CD8-positive, alpha-beta memory T cell (primary cell): Measurements from ENCODE around the gene EFCAB6. TPM values are rescaled to one million over a fixed set of nuclear protein-coding genes. Genes with fewer than 3 reads are reported as not detected.

Experiments
- CTCF ChIA-PET: fragments of 350-600 bp; sonication (Branson Sonifier 250); formaldehyde crosslinking; loops from one replicate; lab custom pipeline; 2021; ENCODE audit warnings: antibody characterized with exemption; lab: Charles Lee
- POLR2A ChIA-PET: fragments of 350-600 bp; sonication (Branson Sonifier 250); formaldehyde crosslinking; loops from one replicate; lab custom pipeline; 2021; ENCODE audit warnings: antibody characterized with exemption; lab: Charles Lee
- DNase-seq, 5 donors: peaks; one replicate each; pipeline versions ENCODE4 v3.0.0 to v3.0.0-alpha.2; 2020 to 2022; ENCODE audit warnings: mixed read lengths in 1 of 5
- H3K27ac ChIP-seq: one replicate; pipeline ENCODE4 v1.7.0; 2013; ENCODE audit warnings: low read depth, mild to moderate bottlenecking, low read length, moderate library complexity
- H3K27me3 ChIP-seq: 2 replicates; pipeline ENCODE4 v1.7.0; 2013; ENCODE audit warnings: low read length, mild to moderate bottlenecking; ENCODE audit not compliant: insufficient read depth, poor library complexity, severe bottlenecking
- H3K36me3 ChIP-seq: 2 replicates; pipeline ENCODE4 v1.7.0; 2013; ENCODE audit warnings: mild to moderate bottlenecking, low read length, moderate library complexity; ENCODE audit not compliant: insufficient read depth
- H3K4me1 ChIP-seq: 2 replicates; pipeline ENCODE4 v1.7.0; 2013; ENCODE audit warnings: mild to moderate bottlenecking, low read length, moderate library complexity; ENCODE audit not compliant: insufficient read depth
- H3K4me3 ChIP-seq: 2 replicates; pipeline ENCODE4 v1.7.0; 2013; ENCODE audit warnings: mild to moderate bottlenecking, low read length
- H3K9me3 ChIP-seq: 2 replicates; pipeline ENCODE4 v1.7.0; 2013; ENCODE audit warnings: mild to moderate bottlenecking, low read length
- H3K27ac Mint-ChIP-seq, 8 donors: one replicate each; pipeline ENCODE4 v1.8.0; 2020 to 2021; ENCODE audit warnings: mixed read lengths in 8 of 8, mild to moderate bottlenecking in 6 of 8, inconsistent platforms in 3 of 8, moderate library complexity in 3 of 8
- H3K27me3 Mint-ChIP-seq, 2 donors: one replicate each; pipeline ENCODE4 v1.8.0; 2020 to 2021; ENCODE audit warnings: mixed read lengths in 2 of 2, mild to moderate bottlenecking in 1 of 2, moderate library complexity in 1 of 2
- H3K36me3 Mint-ChIP-seq, 3 donors: one replicate each; pipeline ENCODE4 v1.8.0; 2020 to 2021; ENCODE audit warnings: mixed read lengths in 3 of 3, inconsistent platforms in 1 of 3, mild to moderate bottlenecking in 1 of 3
- H3K4me1 Mint-ChIP-seq, 3 donors: one replicate each; pipeline ENCODE4 v1.8.0; 2020 to 2021; ENCODE audit warnings: mixed read lengths in 3 of 3, inconsistent platforms in 1 of 3, mild to moderate bottlenecking in 1 of 3
- H3K4me3 Mint-ChIP-seq, 7 donors: one replicate each; pipeline ENCODE4 v1.8.0; 2020 to 2021; ENCODE audit warnings: mixed read lengths in 7 of 7, mild to moderate bottlenecking in 6 of 7, moderate library complexity in 4 of 7, inconsistent platforms in 2 of 7
- H3K9me3 Mint-ChIP-seq, 5 donors: one replicate each; pipeline ENCODE4 v1.8.0; 2020 to 2022; ENCODE audit warnings: mixed read lengths in 5 of 5, mild to moderate bottlenecking in 3 of 5, moderate library complexity in 2 of 5, inconsistent platforms in 1 of 5
- polyA plus RNA-seq: library from polyadenylated mRNA; unstranded; fragments of 300-500 nt; fragmentation: Illumina TruSeq; gene quantifications from one replicate; pipeline ENCODE4 v1.2.3, GENCODE V29; 2021
- total RNA-seq, 2 experiments: library from RNA; stranded (reverse); gene quantifications; one replicate each; pipeline ENCODE4 v1.2.3, GENCODE V29; 2021

The EFCAB6 gene
- total and polyA plus RNA-seq, 3 experiments from 2014 or later, result 0.22 to 0.72 (median 0.64) TPM

GRCh38 chr22:43776081-43776670 lies 35.9 kb downstream of the EFCAB6 start:
- ChIA-PET CTCF (no interaction called here), POLR2A (no interaction called here)
- H3K27me3 Mint-ChIP-seq, result peaks cover 2 to 5% of the 10 kb centered on the region in 2 donors
- H3K4me1 ChIP-seq, result no peaks in the 10 kb centered on the region
- H3K9me3 Mint-ChIP-seq, result no peaks in the 10 kb centered on the region
- no peak overlapping the region for H3K4me3 Mint-ChIP-seq
- H3K9me3 ChIP-seq, result no peaks in the 10 kb centered on the region
- H3K27ac ChIP-seq, result no peak overlapping the region
- no peak overlapping the region for H3K27ac Mint-ChIP-seq
- H3K4me1 Mint-ChIP-seq, result no peaks in the 10 kb centered on the region
- DNase-seq, result no peak
- H3K36me3 ChIP-seq, result no peaks in the 10 kb centered on the region
- H3K36me3 Mint-ChIP-seq, result no peaks in the 10 kb centered on the region
- no peaks in the 10 kb centered on the region for H3K27me3 ChIP-seq
- no peak overlapping the region for H3K4me3 ChIP-seq

GRCh38 chr22:43774318-43774915 lies 37.7 kb downstream of the EFCAB6 start:
- Histone ChIP-seq H3K4me3 (no peak overlapping the region), H3K4me1 (no peaks in the 10 kb centered on the region), H3K27ac (no peak overlapping the region), H3K27me3 (no peaks in the 10 kb centered on the region), H3K9me3 (no peaks in the 10 kb centered on the region), H3K36me3 (no peaks in the 10 kb centered on the region)
- Mint-ChIP-seq H3K27ac (no peak overlapping the region), H3K4me1 (no peaks in the 10 kb centered on the region), H3K4me3 (no peak overlapping the region), H3K9me3 (no peaks in the 10 kb centered on the region), H3K36me3 (no peaks in the 10 kb centered on the region), H3K27me3 (peaks cover 3 to 5% of the 10 kb centered on the region in 2 donors)
- ChIA-PET POLR2A (no interaction called here), CTCF (no interaction called here)
- no peak for DNase-seq

GRCh38 chr22:43772831-43773230 lies 39.3 kb downstream of the EFCAB6 start:
- Histone ChIP-seq H3K9me3 (no peaks in the 10 kb centered on the region), H3K4me3 (no peak overlapping the region), H3K36me3 (no peaks in the 10 kb centered on the region), H3K27me3 (no peaks in the 10 kb centered on the region), H3K4me1 (no peaks in the 10 kb centered on the region), H3K27ac (no peak overlapping the region)
- Mint-ChIP-seq H3K4me1 (no peaks in the 10 kb centered on the region), H3K4me3 (no peak overlapping the region), H3K27me3 (peaks cover 1 to 9% of the 10 kb centered on the region in 2 donors), H3K27ac (no peak overlapping the region), H3K9me3 (no peaks in the 10 kb centered on the region), H3K36me3 (no peaks in the 10 kb centered on the region)
- CTCF ChIA-PET, result no interaction called here
- POLR2A ChIA-PET, result no interaction called here
- no peak for DNase-seq

GRCh38 chr22:43755452-43755851 lies 56.7 kb downstream of the EFCAB6 start:
- Histone ChIP-seq H3K9me3 (no peaks in the 10 kb centered on the region), H3K27ac (no peak overlapping the region), H3K27me3 (no peaks in the 10 kb centered on the region), H3K4me3 (no peak overlapping the region), H3K36me3 (no peaks in the 10 kb centered on the region), H3K4me1 (no peaks in the 10 kb centered on the region)
- peaks cover 8 to 23% of the 10 kb centered on the region in 2 donors for H3K27me3 Mint-ChIP-seq
- no peak overlapping the region for H3K4me3 Mint-ChIP-seq
- DNase-seq, result no peak
- H3K4me1 Mint-ChIP-seq, result no peaks in the 10 kb centered on the region
- ChIA-PET POLR2A (no interaction called here), CTCF (no interaction called here)
- peaks cover 0 to 3% (median 0%) of the 10 kb centered on the region in 5 donors for H3K9me3 Mint-ChIP-seq
- H3K36me3 Mint-ChIP-seq, result no peaks in the 10 kb centered on the region
- no peak overlapping the region for H3K27ac Mint-ChIP-seq

GRCh38 chr22:43755011-43755410 lies 57.1 kb downstream of the EFCAB6 start:
- H3K9me3 ChIP-seq, result no peaks in the 10 kb centered on the region
- no peak overlapping the region for H3K4me3 ChIP-seq
- H3K27ac ChIP-seq, result no peak overlapping the region
- ChIA-PET POLR2A (no interaction called here), CTCF (no interaction called here)
- no peak overlapping the region for H3K4me3 Mint-ChIP-seq
- DNase-seq, result no peak
- H3K4me1 ChIP-seq, result no peaks in the 10 kb centered on the region
- H3K27me3 ChIP-seq, result no peaks in the 10 kb centered on the region
- H3K36me3 ChIP-seq, result no peaks in the 10 kb centered on the region
- H3K9me3 Mint-ChIP-seq, result no peaks in the 10 kb centered on the region
- no peaks in the 10 kb centered on the region for H3K36me3 Mint-ChIP-seq
- peaks cover 8 to 23% of the 10 kb centered on the region in 2 donors for H3K27me3 Mint-ChIP-seq
- no peak overlapping the region for H3K27ac Mint-ChIP-seq
- no peaks in the 10 kb centered on the region for H3K4me1 Mint-ChIP-seq

- H3K9me3 ChIP-seq, result no peaks in the 10 kb centered on the region
- no peak overlapping the region for H3K27ac ChIP-seq
- no peak for DNase-seq
- H3K4me3 Mint-ChIP-seq, result no peak overlapping the region
- POLR2A ChIA-PET, result no interaction called here
- H3K4me1 ChIP-seq, result no peaks in the 10 kb centered on the region
- no peaks in the 10 kb centered on the region for H3K4me1 Mint-ChIP-seq
- H3K27me3 ChIP-seq, result no peaks in the 10 kb centered on the region
- no peaks in the 10 kb centered on the region for H3K36me3 ChIP-seq
- no peak overlapping the region for H3K27ac Mint-ChIP-seq
- H3K27me3 Mint-ChIP-seq, result peaks cover 3 to 28% of the 10 kb centered on the region in 2 donors
- no peaks in the 10 kb centered on the region for H3K36me3 Mint-ChIP-seq
- H3K9me3 Mint-ChIP-seq, result no peaks in the 10 kb centered on the region
- CTCF ChIA-PET, result no interaction called here
- no peak overlapping the region for H3K4me3 ChIP-seq
These were observed 57.9 kb downstream of the EFCAB6 start for GRCh38 chr22:43754176-43754575.

GRCh38 chr22:43753688-43754087 lies 58.4 kb downstream of the EFCAB6 start:
- H3K36me3 ChIP-seq, result no peaks in the 10 kb centered on the region
- H3K27me3 ChIP-seq, result no peaks in the 10 kb centered on the region
- Mint-ChIP-seq H3K4me3 (no peak overlapping the region), H3K4me1 (no peaks in the 10 kb centered on the region), H3K27me3 (peaks cover 5 to 33% of the 10 kb centered on the region in 2 donors), H3K27ac (no peak overlapping the region), H3K9me3 (no peaks in the 10 kb centered on the region), H3K36me3 (no peaks in the 10 kb centered on the region)
- no peak overlapping the region for H3K27ac ChIP-seq
- H3K4me3 ChIP-seq, result no peak overlapping the region
- CTCF ChIA-PET, result no interaction called here
- DNase-seq, result no peak
- H3K9me3 ChIP-seq, result no peaks in the 10 kb centered on the region
- no peaks in the 10 kb centered on the region for H3K4me1 ChIP-seq
- POLR2A ChIA-PET, result no interaction called here

GRCh38 chr22:43750751-43751150 lies 61.4 kb downstream of the EFCAB6 start:
- H3K4me1 ChIP-seq, result no peaks in the 10 kb centered on the region
- no peak overlapping the region for H3K27ac ChIP-seq
- CTCF ChIA-PET, result no interaction called here
- Mint-ChIP-seq H3K27ac (no peak overlapping the region), H3K27me3 (peaks cover 8 to 50% of the 10 kb centered on the region in 2 donors), H3K4me3 (no peak overlapping the region), H3K36me3 (no peaks in the 10 kb centered on the region), H3K4me1 (no peaks in the 10 kb centered on the region), H3K9me3 (no peaks in the 10 kb centered on the region)
- no peaks in the 10 kb centered on the region for H3K9me3 ChIP-seq
- H3K4me3 ChIP-seq, result no peak overlapping the region
- no peaks in the 10 kb centered on the region for H3K36me3 ChIP-seq
- DNase-seq, result no peak
- POLR2A ChIA-PET, result no interaction called here
- H3K27me3 ChIP-seq, result no peaks in the 10 kb centered on the region
